Measurements from ENCODE around the gene PSMB10. TPM values are rescaled to one million over a fixed set of nuclear protein-coding genes. Genes with fewer than 3 reads are reported as not detected.

PSMB10 gene
- total RNA-seq, 1 experiment from 2014 or later, result 24.5 TPM

- Histone ChIP-seq H3T11ph (ENCODE audit: low read length) (no peak overlapping the region), H3K9ac (ENCODE audit: extremely low read depth, insufficient read length, low read length) (no peak overlapping the region), H4K91ac (ENCODE audit: insufficient read length, low read depth, low read length) (no peak overlapping the region), H2BK5ac (ENCODE audit: insufficient read length, low read length) (no peak overlapping the region), H2AK5ac (ENCODE audit: insufficient read length, low read length) (no peak overlapping the region), H2AFZ (ENCODE audit: low read length) (no peak overlapping the region), H3K18ac (ENCODE audit: insufficient read length, low read depth, low read length) (no peak overlapping the region), H3K4me1 (ENCODE audit: insufficient read depth, low read length) (peaks cover 7% of the 10 kb centered on the region; the same call in 1 of the 2 replicates), H3K79me1 (ENCODE audit: insufficient read depth, low read depth, low read length, poor library complexity, severe bottlenecking) (no peaks in the 10 kb centered on the region), H2BK15ac (ENCODE audit: low read depth, low read length) (no peak overlapping the region), H3K27me3 (ENCODE audit: insufficient read depth, low read length) (no peaks in the 10 kb centered on the region), H3K14ac (ENCODE audit: insufficient read depth, low read length) (no peak overlapping the region), H3K56ac (ENCODE audit: insufficient read length, low read depth, low read length) (no peak overlapping the region), H3K23me2 (ENCODE audit: insufficient read length, low read depth, low read length, poor library complexity, severe bottlenecking) (no peaks in the 10 kb centered on the region), H2BK12ac (ENCODE audit: insufficient read length, low read depth, low read length) (no peak overlapping the region), H3K27ac (ENCODE audit: insufficient read length, low read depth, low read length) (no peak overlapping the region), H3K23ac (ENCODE audit: insufficient read length, low read depth, low read length) (no peak overlapping the region), H4K8ac (replicated peaks; ENCODE audit: insufficient read length, low read depth, low read length) (no peak overlapping the region), H2BK20ac (ENCODE audit: low read depth, low read length, poor library complexity, severe bottlenecking) (no peak overlapping the region), H3K4me2 (ENCODE audit: insufficient read depth, insufficient read length, low read length) (no peak overlapping the region), H4K20me1 (ENCODE audit: control insufficient read depth, insufficient read depth, insufficient read length) (no peaks in the 10 kb centered on the region), H2BK120ac (ENCODE audit: low read depth, low read length, poor library complexity, severe bottlenecking) (no peak overlapping the region), H3K4ac (ENCODE audit: low read depth, low read length) (no peak overlapping the region), H3K9me3 (ENCODE audit: control insufficient read depth, low read depth, low read length) (no peaks in the 10 kb centered on the region), H3K79me2 (ENCODE audit: insufficient read depth, low read length) (no peaks in the 10 kb centered on the region), H4K5ac (ENCODE audit: insufficient read length, low read depth, low read length) (no peak overlapping the region)
- no CpG with 5 or more reads among the region's 4 CpGs for WGBS (ENCODE audit: extremely low coverage, insufficient read length, low lambda C conversion rate)
- peaks cover 20 to 23% of the 10 kb centered on the region in 2 experiments for H3K4me1 Mint-ChIP-seq
- no peaks in the 10 kb centered on the region; the same call in 1 of the 2 replicates for H3K27me3 Mint-ChIP-seq (ENCODE audit: low read depth)
- peak overlapping the region; percentile 55 to 93 (median 79); a peak in 6 of 7 replicates for H3K27ac Mint-ChIP-seq
- H3K36me3 Mint-ChIP-seq (ENCODE audit: insufficient read depth in 1 of 3, low read depth in 3 of 3), result peaks cover 5 to 21% (median 8%) of the 10 kb centered on the region in 3 experiments; a peak in 5 of 7 replicates
- no peak for DNase-seq
- TF ChIP-seq CTCF (conservative IDR thresholded peaks at IDR 0.05), result no peak
- no peaks in the 10 kb centered on the region for H3K9me3 Mint-ChIP-seq
- no peak overlapping the region for H3K4me3 Mint-ChIP-seq
These were observed 18.8 kb downstream of the PSMB10 start for GRCh38 chr16:67917852-67918236.
